Measurements from ENCODE around the gene TBC1D14.

DNA sequence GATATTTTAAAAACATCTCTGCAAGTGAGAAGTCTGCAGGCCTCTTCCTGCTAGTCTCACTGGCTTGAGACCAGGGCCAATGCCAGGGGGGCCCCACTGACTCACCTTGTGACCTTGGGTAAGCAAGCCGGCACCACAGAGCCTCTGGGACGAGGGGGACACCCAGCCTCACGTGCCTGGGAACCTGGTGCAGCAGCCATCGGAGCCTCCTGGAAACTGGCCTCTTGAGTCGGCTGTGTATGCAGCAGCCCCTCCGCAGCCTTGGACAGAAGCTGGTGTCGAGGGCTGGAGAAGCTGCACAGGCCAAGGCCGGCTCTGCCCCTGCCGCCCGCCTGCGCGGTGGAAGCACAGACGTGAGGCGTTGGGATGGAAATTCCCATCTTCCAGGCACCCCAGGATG is 142.3 kb downstream of the TBC1D14 start:
- TF ChIP-seq, protein P1, sequence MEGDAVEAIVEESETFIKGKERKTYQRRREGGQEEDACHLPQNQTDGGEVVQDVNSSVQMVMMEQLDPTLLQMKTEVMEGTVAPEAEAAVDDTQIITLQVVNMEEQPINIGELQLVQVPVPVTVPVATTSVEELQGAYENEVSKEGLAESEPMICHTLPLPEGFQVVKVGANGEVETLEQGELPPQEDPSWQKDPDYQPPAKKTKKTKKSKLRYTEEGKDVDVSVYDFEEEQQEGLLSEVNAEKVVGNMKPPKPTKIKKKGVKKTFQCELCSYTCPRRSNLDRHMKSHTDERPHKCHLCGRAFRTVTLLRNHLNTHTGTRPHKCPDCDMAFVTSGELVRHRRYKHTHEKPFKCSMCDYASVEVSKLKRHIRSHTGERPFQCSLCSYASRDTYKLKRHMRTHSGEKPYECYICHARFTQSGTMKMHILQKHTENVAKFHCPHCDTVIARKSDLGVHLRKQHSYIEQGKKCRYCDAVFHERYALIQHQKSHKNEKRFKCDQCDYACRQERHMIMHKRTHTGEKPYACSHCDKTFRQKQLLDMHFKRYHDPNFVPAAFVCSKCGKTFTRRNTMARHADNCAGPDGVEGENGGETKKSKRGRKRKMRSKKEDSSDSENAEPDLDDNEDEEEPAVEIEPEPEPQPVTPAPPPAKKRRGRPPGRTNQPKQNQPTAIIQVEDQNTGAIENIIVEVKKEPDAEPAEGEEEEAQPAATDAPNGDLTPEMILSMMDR (IDR thresholded peaks at IDR 0.05): no peak
- TF ChIP-seq ZFX (IDR thresholded peaks at IDR 0.05; ENCODE audit: borderline replicate concordance): no peak
